ENCODE data around the gene KRTAP7-1.

KRTAP7-1 gene

GRCh38 chr21:30829659-30830058 lies at the start of gene KRTAP7-1:
TSS of gene KRTAP7-1 (minus strand) at chr21:30829759. CDS start at chr21:30829698, 61 bp downstream.
- in situ Hi-C loops (cut with MboI; ENCODE audit: low sequenced_read_pairs, unreplicated experiment), result no loop called here
- no peak for DNase-seq (ENCODE audit: low spot score)
- TF ChIP-seq CTCF (IDR thresholded peaks at IDR 0.05; ENCODE audit: borderline replicate concordance, control extremely low read depth, extremely low read depth, insufficient read depth, missing control alignments), result no peak

- no peak for DNase-seq (ENCODE audit: low spot score)
- TF ChIP-seq CTCF (IDR thresholded peaks at IDR 0.05; ENCODE audit: borderline replicate concordance, control extremely low read depth, extremely low read depth, insufficient read depth, missing control alignments), result no peak
- in situ Hi-C loops (cut with MboI; ENCODE audit: low sequenced_read_pairs, unreplicated experiment), result no loop called here
Observed at GRCh38 chr21:30874526-30874925, 45.0 kb upstream of the KRTAP7-1 start.

GRCh38 chr21:30847627-30848500 lies 18.3 kb upstream of the KRTAP7-1 start:
- TF ChIP-seq CTCF (IDR thresholded peaks at IDR 0.05; ENCODE audit: borderline replicate concordance, control extremely low read depth, extremely low read depth, insufficient read depth, missing control alignments), result no peak
- no peak for DNase-seq (ENCODE audit: low spot score)
- in situ Hi-C loops (cut with MboI; ENCODE audit: low sequenced_read_pairs, unreplicated experiment), result no loop called here

- in situ Hi-C loops (cut with MboI; ENCODE audit: low sequenced_read_pairs, unreplicated experiment), result no loop called here
- DNase-seq (ENCODE audit: low spot score), result no peak
- no peak for TF ChIP-seq CTCF (IDR thresholded peaks at IDR 0.05; ENCODE audit: borderline replicate concordance, control extremely low read depth, extremely low read depth, insufficient read depth, missing control alignments)
Observed at GRCh38 chr21:30842990-30843389, 13.4 kb upstream of the KRTAP7-1 start.

- in situ Hi-C loops (cut with MboI; ENCODE audit: low sequenced_read_pairs, unreplicated experiment), result no loop called here
- no peak for DNase-seq (ENCODE audit: low spot score)
- TF ChIP-seq CTCF (IDR thresholded peaks at IDR 0.05; ENCODE audit: borderline replicate concordance, control extremely low read depth, extremely low read depth, insufficient read depth, missing control alignments), result no peak
Observed at GRCh38 chr21:30839304-30839703, 9.7 kb upstream of the KRTAP7-1 start.

GRCh38 chr21:30838536-30838935 lies 9.0 kb upstream of the KRTAP7-1 start:
- in situ Hi-C loops (cut with MboI; ENCODE audit: low sequenced_read_pairs, unreplicated experiment), result no loop called here
- TF ChIP-seq CTCF (IDR thresholded peaks at IDR 0.05; ENCODE audit: borderline replicate concordance, control extremely low read depth, extremely low read depth, insufficient read depth, missing control alignments), result no peak
- DNase-seq (ENCODE audit: low spot score), result no peak
